Common myeloid progenitor, CD34-positive (primary cell): ENCODE data around the gene GOLGA8O. TPM values are rescaled to one million over a fixed set of nuclear protein-coding genes. Genes with fewer than 3 reads are reported as not detected.
"Not testable (repeated sequence)": the region's sequence is repeated elsewhere in the genome, so short reads cannot be mapped to it uniquely, and the experiment has no call there.

Experiments used
- CTCF ChIA-PET: fragments of 350-600 bp; sonication (Branson Sonifier 250); formaldehyde crosslinking; loops from one replicate; lab custom pipeline; 2021; ENCODE audit warnings: antibody characterized with exemption; lab: Charles Lee
- POLR2A ChIA-PET: fragments of 350-600 bp; sonication (Branson Sonifier 250); formaldehyde crosslinking; loops from one replicate; lab custom pipeline; 2021; ENCODE audit warnings: antibody characterized with exemption; lab: Charles Lee
- DNase-seq, 3 donors: peaks; one replicate each; pipeline versions ENCODE4 v3.0.0 to v3.0.0-alpha.2; 2013
- H3K27ac ChIP-seq, 2 experiments: 1 replicate in 1 of 2; 2 replicates in 1 of 2; pipeline ENCODE4 v1.7.0; 2013; ENCODE audit warnings: inconsistent platforms in 2 of 2, low read length in 2 of 2, mild to moderate bottlenecking in 2 of 2, low read depth in 1 of 2, moderate library complexity in 1 of 2; ENCODE audit not compliant: severe bottlenecking in 2 of 2, insufficient read depth in 1 of 2, poor library complexity in 1 of 2
- H3K27me3 ChIP-seq, 5 experiments: replicated peaks in 2 of 5; 1 replicate in 3 of 5; 2 replicates in 2 of 5; pipeline versions ENCODE4 v1.6.1 to v1.7.0; 2013; ENCODE audit warnings: low read length in 4 of 5, mild to moderate bottlenecking in 2 of 5, moderate library complexity in 2 of 5, inconsistent platforms in 1 of 5; ENCODE audit not compliant: insufficient read depth in 5 of 5, control insufficient read depth in 4 of 5
- H3K36me3 ChIP-seq, 4 experiments: 1 replicate in 2 of 4; 2 replicates in 2 of 4; pipeline versions ENCODE4 v1.6.1 to v1.7.0; 2013; ENCODE audit warnings: low read length in 3 of 4, control low read depth in 1 of 4, mild to moderate bottlenecking in 1 of 4; ENCODE audit not compliant: control insufficient read depth in 4 of 4, insufficient read depth in 4 of 4
- H3K4me1 ChIP-seq, 4 experiments: 1 replicate in 3 of 4; 2 replicates in 1 of 4; pipeline versions ENCODE4 v1.6.1 to v1.7.1; 2013; ENCODE audit warnings: low read length in 3 of 4, mild to moderate bottlenecking in 3 of 4, control low read depth in 1 of 4, inconsistent platforms in 1 of 4, moderate library complexity in 1 of 4; ENCODE audit not compliant: control insufficient read depth in 4 of 4, insufficient read depth in 4 of 4; ENCODE audit errors: control extremely low read depth in 1 of 4
- H3K4me3 ChIP-seq, 7 experiments: 1 replicate in 4 of 7; 2 replicates in 3 of 7; pipeline versions ENCODE4 v1.5.1 to v1.7.0; 2013; ENCODE audit warnings: mild to moderate bottlenecking in 7 of 7, low read length in 6 of 7, moderate library complexity in 6 of 7, inconsistent platforms in 2 of 7, low read depth in 2 of 7, control low read depth in 1 of 7; ENCODE audit not compliant: insufficient read depth in 4 of 7, control insufficient read depth in 1 of 7; ENCODE audit errors: extremely low read depth in 1 of 7
- H3K9me3 ChIP-seq, 5 experiments: 1 replicate in 4 of 5; 2 replicates in 1 of 5; pipeline versions ENCODE4 v1.6.1 to v1.7.1; 2013; ENCODE audit warnings: low read length in 4 of 5, mild to moderate bottlenecking in 2 of 5, inconsistent platforms in 1 of 5, low read depth in 1 of 5, moderate library complexity in 1 of 5; ENCODE audit not compliant: control insufficient read depth in 4 of 5, insufficient read depth in 2 of 5; ENCODE audit errors: control extremely low read depth in 1 of 5
- WGBS: methylation state at CpG from one replicate; pipeline ENCODE4 v1.1.5; 2013; ENCODE audit not compliant: insufficient coverage; 5-methylcytosine and 5-hydroxymethylcytosine counted together
- polyA plus RNA-seq: library from polyadenylated mRNA; unstranded; fragments of 120-200 nt; gene quantifications from one replicate; pipeline ENCODE4 v1.2.1, GENCODE V29; 2013

Gene GOLGA8O, protein sequence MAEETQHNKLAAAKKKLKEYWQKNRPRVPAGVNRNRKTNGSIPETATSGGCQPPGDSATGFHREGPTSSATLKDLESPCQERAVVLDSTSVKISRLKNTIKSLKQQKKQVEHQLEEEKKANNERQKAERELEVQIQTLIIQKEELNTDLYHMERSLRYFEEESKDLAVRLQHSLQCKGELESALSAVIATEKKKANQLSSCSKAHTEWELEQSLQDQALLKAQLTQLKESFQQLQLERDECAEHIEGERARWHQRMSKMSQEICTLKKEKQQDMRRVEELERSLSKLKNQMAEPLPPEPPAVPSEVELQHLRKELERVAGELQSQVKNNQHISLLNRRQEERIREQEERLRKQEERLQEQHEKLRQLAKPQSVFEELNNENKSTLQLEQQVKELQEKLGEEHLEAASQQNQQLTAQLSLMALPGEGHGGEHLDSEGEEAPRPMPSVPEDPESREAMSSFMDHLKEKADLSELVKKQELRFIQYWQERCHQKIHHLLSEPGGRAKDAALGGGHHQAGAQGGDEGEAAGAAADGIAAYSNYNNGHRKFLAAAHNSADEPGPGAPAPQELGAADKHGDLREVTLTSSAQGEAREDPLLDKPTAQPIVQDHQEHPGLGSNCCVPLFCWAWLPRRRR
- 1.8 TPM for polyA plus RNA-seq

DNA sequence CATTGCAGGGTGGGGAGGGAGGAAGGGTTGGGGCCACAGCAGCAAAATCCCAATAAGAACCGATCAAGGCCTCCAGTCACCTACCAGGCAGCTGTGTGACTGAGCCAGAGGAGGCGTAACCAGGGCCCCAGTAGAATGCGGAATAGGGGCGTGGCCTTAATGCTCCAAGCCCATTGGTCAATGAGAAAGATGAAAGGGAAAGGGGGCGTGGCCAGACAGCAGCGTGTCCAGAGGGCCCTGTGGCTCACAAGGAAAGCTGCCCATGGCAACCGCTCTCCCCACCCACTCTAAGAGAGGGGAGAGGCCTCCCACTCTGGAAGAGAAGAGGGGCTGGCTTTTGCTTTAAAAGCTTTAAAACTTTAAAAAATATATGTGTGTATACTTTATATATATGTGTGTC lies at the start of gene GOLGA8O:
Gene GOLGA8O, minus strand, starts transcription at position 101 of the 400 bp plus-strand sequence. Its CDS starts 98 bp downstream, at position 3.
- WGBS, result no CpG with 5 or more reads among the region's 7 CpGs
- DNase-seq, H3K4me3 ChIP-seq, H3K9me3 ChIP-seq, H3K27ac ChIP-seq, CTCF ChIA-PET, POLR2A ChIA-PET, H3K36me3 ChIP-seq, H3K4me1 ChIP-seq, H3K27me3 ChIP-seq: not testable (repeated sequence)

- H3K36me3 ChIP-seq, POLR2A ChIA-PET, DNase-seq, H3K4me3 ChIP-seq, CTCF ChIA-PET, H3K27ac ChIP-seq, H3K4me1 ChIP-seq, H3K27me3 ChIP-seq, H3K9me3 ChIP-seq: not testable (repeated sequence)
- WGBS, result no CpG with 5 or more reads among the region's 8 CpGs
Measured at GRCh38 chr15:32504152-32504811, 48.8 kb upstream of the GOLGA8O start.

GRCh38 chr15:32502946-32503345 lies 47.5 kb upstream of the GOLGA8O start:
- H3K4me3 ChIP-seq, H3K4me1 ChIP-seq, CTCF ChIA-PET, H3K9me3 ChIP-seq, H3K27ac ChIP-seq, H3K27me3 ChIP-seq, POLR2A ChIA-PET, DNase-seq, H3K36me3 ChIP-seq: not testable (repeated sequence)
- no CpG with 5 or more reads among the region's 1 CpG for WGBS

- H3K4me1 ChIP-seq, H3K4me3 ChIP-seq, H3K27ac ChIP-seq, H3K27me3 ChIP-seq, H3K9me3 ChIP-seq, POLR2A ChIA-PET, CTCF ChIA-PET, DNase-seq, H3K36me3 ChIP-seq: not testable (repeated sequence)
- WGBS, result no CpG with 5 or more reads among the region's 4 CpGs
Measured at GRCh38 chr15:32492768-32493167, 37.3 kb upstream of the GOLGA8O start.

DNA sequence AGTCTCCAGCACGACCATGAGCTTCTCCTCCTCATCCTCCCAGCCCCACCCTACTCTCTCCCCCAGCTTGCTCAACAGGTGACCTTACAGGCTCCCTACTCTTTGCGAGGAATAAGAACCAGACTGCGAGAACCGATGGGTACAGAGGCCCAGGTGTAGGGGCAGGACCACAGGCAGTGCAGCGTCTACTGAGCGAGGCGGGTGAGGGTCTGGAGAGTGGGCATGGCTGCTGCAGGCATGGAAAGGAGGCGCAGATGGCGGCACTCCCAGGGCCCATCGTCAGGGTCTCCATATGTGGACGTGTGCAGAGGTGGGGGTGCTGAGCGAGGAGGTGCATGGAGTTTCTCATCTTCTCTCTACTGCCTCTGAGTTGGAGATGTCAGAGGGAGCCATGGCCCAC lies 31.0 kb upstream of the GOLGA8O start:
- POLR2A ChIA-PET, CTCF ChIA-PET, H3K27me3 ChIP-seq, H3K9me3 ChIP-seq, DNase-seq, H3K27ac ChIP-seq, H3K36me3 ChIP-seq, H3K4me3 ChIP-seq, H3K4me1 ChIP-seq: not testable (repeated sequence)
- WGBS, result 95% methylated on average over 3 of the region's 12 CpGs

DNA sequence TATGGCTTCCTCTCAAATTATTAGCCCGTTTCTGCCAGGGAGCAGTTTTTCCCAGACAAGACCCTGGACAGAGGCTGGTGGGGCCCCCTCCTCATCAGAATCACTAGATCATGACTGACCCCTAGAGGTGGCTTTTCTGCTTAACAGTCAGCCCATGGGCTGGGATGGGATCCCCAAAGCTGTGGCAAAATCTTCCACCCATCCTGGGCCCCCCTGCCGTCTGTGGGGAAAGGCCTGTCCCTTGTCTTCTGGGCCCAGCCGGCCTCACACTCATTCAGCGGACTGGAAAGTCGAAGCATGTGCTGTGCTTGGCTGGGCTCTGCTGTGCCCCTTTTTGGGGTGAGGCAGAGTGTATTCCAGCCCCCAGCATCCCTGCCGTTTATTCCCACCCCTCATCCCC lies 27.9 kb upstream of the GOLGA8O start:
- H3K9me3 ChIP-seq, H3K27me3 ChIP-seq, CTCF ChIA-PET, POLR2A ChIA-PET, H3K27ac ChIP-seq, H3K4me3 ChIP-seq, H3K36me3 ChIP-seq, H3K4me1 ChIP-seq, DNase-seq: not testable (repeated sequence)
- WGBS, result no CpG with 5 or more reads among the region's 6 CpGs

DNA sequence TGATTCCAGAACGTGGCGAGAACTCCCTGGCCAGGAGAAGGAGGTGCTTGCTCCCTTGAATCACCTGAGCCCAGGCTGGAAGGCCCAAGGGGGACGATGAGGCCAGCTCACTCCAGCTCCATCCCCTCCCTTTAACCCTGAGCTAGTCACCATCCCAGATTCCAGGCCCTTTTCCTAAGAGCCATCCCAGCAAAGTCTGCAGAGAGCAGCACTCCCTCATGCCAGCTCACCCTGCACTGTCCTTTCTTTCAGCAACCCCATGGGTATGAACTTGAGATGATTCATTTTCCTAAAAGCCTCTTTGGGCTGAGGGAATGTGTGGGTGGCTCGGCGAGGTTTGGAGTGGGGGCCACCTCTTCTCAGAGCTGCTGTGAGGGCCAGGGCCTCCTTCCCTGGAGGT lies 26.2 kb upstream of the GOLGA8O start:
- H3K4me3 ChIP-seq, H3K36me3 ChIP-seq, H3K27me3 ChIP-seq, CTCF ChIA-PET, POLR2A ChIA-PET, H3K4me1 ChIP-seq, H3K27ac ChIP-seq, DNase-seq, H3K9me3 ChIP-seq: not testable (repeated sequence)
- WGBS, result no CpG with 5 or more reads among the region's 5 CpGs
